ENCODE results near the gene ICAM1. TPM values are rescaled to one million over a fixed set of nuclear protein-coding genes. Genes with fewer than 3 reads are reported as not detected.

The ICAM1 gene
- total RNA-seq, 2 experiments from 2014 or later, result 33.2 to 33.6 TPM

- H3K9me3 Mint-ChIP-seq, result no peaks in the 10 kb centered on the region
These were observed 20.8 kb downstream of the ICAM1 start for GRCh38 chr19:10291554-10292205.

GRCh38 chr19:10292206-10292788 lies 21.4 kb downstream of the ICAM1 start:
- peak overlapping the region; percentile 63 for H3K4me3 Mint-ChIP-seq
- peaks cover 93% of the 10 kb centered on the region for H3K27me3 Mint-ChIP-seq
- DNase-seq, result peak; percentile 70
- H3K4me1 Mint-ChIP-seq, result peaks cover 47% of the 10 kb centered on the region
- no peak overlapping the region for H3K27ac Mint-ChIP-seq
- peaks cover 2% of the 10 kb centered on the region for H3K36me3 Mint-ChIP-seq
- no peaks in the 10 kb centered on the region for H3K9me3 Mint-ChIP-seq

More at GRCh38 chr19:10291554-10292205, 20.8 kb downstream of the ICAM1 start:
- Mint-ChIP-seq H3K36me3 (peaks cover 2% of the 10 kb centered on the region), H3K27me3 (peaks cover 92% of the 10 kb centered on the region), H3K4me1 (peaks cover 51% of the 10 kb centered on the region), H3K27ac (no peak overlapping the region), H3K4me3 (peak overlapping the region; percentile 63)
- DNase-seq, result no peak

GRCh38 chr19:10292789-10293636 lies 22.1 kb downstream of the ICAM1 start:
- Mint-ChIP-seq H3K36me3 (peaks cover 2% of the 10 kb centered on the region), H3K4me3 (peak overlapping the region; percentile 63), H3K4me1 (peaks cover 43% of the 10 kb centered on the region), H3K9me3 (no peaks in the 10 kb centered on the region), H3K27ac (no peak overlapping the region), H3K27me3 (peaks cover 86% of the 10 kb centered on the region)
- no peak for DNase-seq

- Mint-ChIP-seq H3K9me3 (no peaks in the 10 kb centered on the region), H3K27ac (no peak overlapping the region), H3K4me3 (no peak overlapping the region), H3K36me3 (peaks cover 2% of the 10 kb centered on the region), H3K4me1 (peaks cover 37% of the 10 kb centered on the region), H3K27me3 (peaks cover 78% of the 10 kb centered on the region)
- no peak for DNase-seq
These were observed 22.9 kb downstream of the ICAM1 start for GRCh38 chr19:10293637-10294367.

GRCh38 chr19:10294368-10294697 lies 23.4 kb downstream of the ICAM1 start:
- H3K4me3 Mint-ChIP-seq, result no peak overlapping the region
- H3K27me3 Mint-ChIP-seq, result peaks cover 74% of the 10 kb centered on the region
- DNase-seq, result no peak
- H3K27ac Mint-ChIP-seq, result no peak overlapping the region
- H3K9me3 Mint-ChIP-seq, result no peaks in the 10 kb centered on the region
- peaks cover 2% of the 10 kb centered on the region for H3K36me3 Mint-ChIP-seq
- H3K4me1 Mint-ChIP-seq, result peaks cover 32% of the 10 kb centered on the region

- Mint-ChIP-seq H3K9me3 (no peaks in the 10 kb centered on the region), H3K36me3 (peaks cover 2% of the 10 kb centered on the region), H3K27me3 (peaks cover 69% of the 10 kb centered on the region), H3K4me1 (peaks cover 29% of the 10 kb centered on the region), H3K4me3 (peak overlapping the region; percentile 64), H3K27ac (peak overlapping the region; percentile 8)
- peak; percentile 46 for DNase-seq
These were observed 24.5 kb downstream of the ICAM1 start for GRCh38 chr19:10295305-10295846.

- Mint-ChIP-seq H3K36me3 (peaks cover 2% of the 10 kb centered on the region), H3K4me3 (peak overlapping the region; percentile 64), H3K4me1 (peaks cover 25% of the 10 kb centered on the region), H3K9me3 (no peaks in the 10 kb centered on the region), H3K27ac (peak overlapping the region; percentile 8), H3K27me3 (peaks cover 63% of the 10 kb centered on the region)
- DNase-seq, result no peak
These were observed 25.1 kb downstream of the ICAM1 start for GRCh38 chr19:10295847-10296591.

- Mint-ChIP-seq H3K4me3 (no peak overlapping the region), H3K4me1 (peaks cover 5% of the 10 kb centered on the region), H3K36me3 (peaks cover 2% of the 10 kb centered on the region), H3K9me3 (no peaks in the 10 kb centered on the region), H3K27me3 (peaks cover 25% of the 10 kb centered on the region), H3K27ac (no peak overlapping the region)
- DNase-seq, result no peak
These were observed 28.9 kb downstream of the ICAM1 start for GRCh38 chr19:10299545-10300458.

GRCh38 chr19:10305139-10305806 lies 34.4 kb downstream of the ICAM1 start:
- H3K9me3 Mint-ChIP-seq, result no peaks in the 10 kb centered on the region
- DNase-seq, result no peak
- peaks cover 6% of the 10 kb centered on the region for H3K36me3 Mint-ChIP-seq
- no peaks in the 10 kb centered on the region for H3K27me3 Mint-ChIP-seq
- H3K4me1 Mint-ChIP-seq, result no peaks in the 10 kb centered on the region
- H3K27ac Mint-ChIP-seq, result no peak overlapping the region
- no peak overlapping the region for H3K4me3 Mint-ChIP-seq

GRCh38 chr19:10306327-10306726 lies 35.4 kb downstream of the ICAM1 start:
- H3K27me3 Mint-ChIP-seq, result no peaks in the 10 kb centered on the region
- no peaks in the 10 kb centered on the region for H3K9me3 Mint-ChIP-seq
- H3K36me3 Mint-ChIP-seq, result peaks cover 6% of the 10 kb centered on the region
- H3K27ac Mint-ChIP-seq, result no peak overlapping the region
- no peak for DNase-seq
- no peak overlapping the region for H3K4me3 Mint-ChIP-seq
- no peaks in the 10 kb centered on the region for H3K4me1 Mint-ChIP-seq

- H3K27ac Mint-ChIP-seq, result no peak within 1 kb of the TSS
- no peaks in the 10 kb centered on the region for H3K9me3 Mint-ChIP-seq
- peaks cover 9% of the 10 kb centered on the region for H3K36me3 Mint-ChIP-seq
- no peaks in the 10 kb centered on the region for H3K27me3 Mint-ChIP-seq
- no peak within 1 kb of the TSS for H3K4me3 Mint-ChIP-seq
- H3K4me1 Mint-ChIP-seq, result peaks cover 2% of the 10 kb centered on the region
- DNase-seq, result no peak
These were observed 38.5 kb downstream of the ICAM1 start, which contains the start of gene ZGLP1 for GRCh38 chr19:10309423-10309822. Gene ZGLP1, minus strand, starts transcription at chr19:10309815.

GRCh38 chr19:10315335-10316214 lies 44.7 kb downstream of the ICAM1 start, which contains the start of gene FDX2:
Gene FDX2, minus strand, starts transcription at chr19:10316015. Its CDS starts 19 bp downstream, at chr19:10315996.
- no peaks in the 10 kb centered on the region for H3K27me3 Mint-ChIP-seq
- peaks cover 16% of the 10 kb centered on the region for H3K4me1 Mint-ChIP-seq
- peaks cover 18% of the 10 kb centered on the region for H3K36me3 Mint-ChIP-seq
- peak; percentile 92 for DNase-seq
- H3K9me3 Mint-ChIP-seq, result no peaks in the 10 kb centered on the region
- peak within 1 kb of the TSS; percentile 82 for H3K27ac Mint-ChIP-seq
- H3K4me3 Mint-ChIP-seq, result peak within 1 kb of the TSS; percentile 87
